ENCODE data around the gene MSI2. TPM values are rescaled to one million over a fixed set of nuclear protein-coding genes. Genes with fewer than 3 reads are reported as not detected.

The MSI2 gene
- total and polyA plus RNA-seq, 2 donors (not counting 3 experiments of a cell fraction or from before 2014, with no cell fraction given): 20.9 to 59.3 TPM

DNA sequence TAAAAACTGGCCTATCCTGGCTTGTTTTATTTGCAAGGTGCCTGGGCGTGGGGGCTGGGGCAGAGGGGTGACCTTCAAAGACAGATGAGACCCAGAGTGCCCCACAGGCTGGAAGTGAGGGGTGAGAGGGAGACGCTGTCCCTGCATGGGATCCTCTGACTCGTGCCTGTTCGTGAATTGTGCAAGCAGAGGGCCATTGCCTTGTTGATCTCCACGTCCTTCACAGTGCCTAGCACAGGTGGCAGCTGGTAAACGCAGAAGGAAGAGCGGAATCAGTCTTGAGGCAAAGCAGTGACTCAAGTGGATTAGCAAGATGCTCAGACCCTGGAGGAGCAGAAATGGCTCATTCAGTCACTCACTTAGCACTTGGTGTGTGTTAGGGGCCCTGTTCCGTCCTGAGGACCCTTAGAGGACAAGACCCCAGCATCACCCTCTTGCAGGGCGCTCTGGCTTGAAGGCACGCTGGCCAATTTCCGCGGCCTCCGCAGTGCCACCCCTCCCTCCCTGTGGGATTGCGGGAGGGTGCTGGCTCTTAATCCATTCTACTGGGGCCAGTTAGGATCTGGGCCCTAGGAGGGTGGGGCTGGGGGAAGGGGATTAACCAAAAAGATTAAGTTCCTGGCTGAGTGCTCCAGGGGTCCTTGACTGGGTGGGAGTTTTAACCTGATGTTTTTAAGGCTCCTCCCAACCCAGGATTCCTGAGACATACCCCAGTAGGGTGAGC, 337.6 kb downstream of the MSI2 start:
- no peak overlapping the region for H3K4me2 ChIP-seq (ENCODE audit: insufficient read depth, low read length)
- BruUV-seq (replicated peaks): no TSS peak

More for the DNA sequence above, 337.6 kb downstream of the MSI2 start:
- no peaks in the 10 kb centered on the region for H3K4me1 ChIP-seq (ENCODE audit: control insufficient read depth, extremely low read depth, insufficient read depth, low read length)
- POLR2A ChIA-PET: no interaction called here
- H3K79me2 ChIP-seq (ENCODE audit: control insufficient read depth, insufficient read depth, low read length): no peaks in the 10 kb centered on the region
- TF ChIP-seq, protein P1, sequence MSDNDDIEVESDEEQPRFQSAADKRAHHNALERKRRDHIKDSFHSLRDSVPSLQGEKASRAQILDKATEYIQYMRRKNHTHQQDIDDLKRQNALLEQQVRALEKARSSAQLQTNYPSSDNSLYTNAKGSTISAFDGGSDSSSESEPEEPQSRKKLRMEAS (IDR thresholded peaks at IDR 0.05; ENCODE audit: insufficient read depth, insufficient read length): no peak
- TF ChIP-seq, protein P2, sequence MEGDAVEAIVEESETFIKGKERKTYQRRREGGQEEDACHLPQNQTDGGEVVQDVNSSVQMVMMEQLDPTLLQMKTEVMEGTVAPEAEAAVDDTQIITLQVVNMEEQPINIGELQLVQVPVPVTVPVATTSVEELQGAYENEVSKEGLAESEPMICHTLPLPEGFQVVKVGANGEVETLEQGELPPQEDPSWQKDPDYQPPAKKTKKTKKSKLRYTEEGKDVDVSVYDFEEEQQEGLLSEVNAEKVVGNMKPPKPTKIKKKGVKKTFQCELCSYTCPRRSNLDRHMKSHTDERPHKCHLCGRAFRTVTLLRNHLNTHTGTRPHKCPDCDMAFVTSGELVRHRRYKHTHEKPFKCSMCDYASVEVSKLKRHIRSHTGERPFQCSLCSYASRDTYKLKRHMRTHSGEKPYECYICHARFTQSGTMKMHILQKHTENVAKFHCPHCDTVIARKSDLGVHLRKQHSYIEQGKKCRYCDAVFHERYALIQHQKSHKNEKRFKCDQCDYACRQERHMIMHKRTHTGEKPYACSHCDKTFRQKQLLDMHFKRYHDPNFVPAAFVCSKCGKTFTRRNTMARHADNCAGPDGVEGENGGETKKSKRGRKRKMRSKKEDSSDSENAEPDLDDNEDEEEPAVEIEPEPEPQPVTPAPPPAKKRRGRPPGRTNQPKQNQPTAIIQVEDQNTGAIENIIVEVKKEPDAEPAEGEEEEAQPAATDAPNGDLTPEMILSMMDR (IDR thresholded peaks at IDR 0.05; ENCODE audit: extremely low read depth in 1 of 2, insufficient read depth in 1 of 2, low read depth in 1 of 2, low read length in 2 of 2): no peak
- TF ChIP-seq EZH2 (IDR thresholded peaks at IDR 0.05; ENCODE audit: borderline replicate concordance, low read depth, low read length, severe bottlenecking) (no peak), GATA2 (IDR thresholded peaks at IDR 0.05; ENCODE audit: insufficient read depth, insufficient read length, low read depth, low read length) (no peak), POLR2AphosphoS5 (IDR thresholded peaks at IDR 0.05; ENCODE audit: insufficient read depth, low read depth, low read length) (no peak), POLR2A (IDR thresholded peaks at IDR 0.05; ENCODE audit: low read depth, low read length) (no peak)
- CTCF ChIA-PET: interaction anchor here (0.6 to 4.6 kb wide), 6 partner anchors 31 to 351 kb away, joined by 3 to 31 read pairs (median 4); no protein-coding TSS in a partner anchor
- peaks cover 7 to 14% of the 10 kb centered on the region in 2 experiments for H3K27me3 ChIP-seq (ENCODE audit: control insufficient read depth in 2 of 2, insufficient read depth in 2 of 2, low read length in 2 of 2)
- dilution Hi-C loops (cut with MboI; ENCODE audit: extremely low pct_ligation_motif_present, low sequenced_read_pairs): no loop called here
- H3K9me1 ChIP-seq (replicated peaks; ENCODE audit: control insufficient read depth, extremely low read depth, insufficient read depth, low read length): no peaks in the 10 kb centered on the region
- DNase-seq (ENCODE audit: low read depth, low spot score) (no peak), FAIRE-seq (no peak)
- peaks cover 4% of the 10 kb centered on the region for H4K20me1 ChIP-seq (replicated peaks; ENCODE audit: control insufficient read depth, extremely low read depth, insufficient read depth, low read length)
- H3K9ac ChIP-seq (replicated peaks; ENCODE audit: extremely low read depth, insufficient read depth, low read length): no peak overlapping the region
- no peak overlapping the region for H3K27ac ChIP-seq (ENCODE audit: insufficient read depth, low read depth, low read length)
- intact Hi-C loops (cut with micrococcal nuclease): no loop called here
- H3K4me3 ChIP-seq (replicated peaks in 1 of 3; ENCODE audit: insufficient read depth in 1 of 3, low read depth in 1 of 3, low read length in 3 of 3): no peak overlapping the region
- H3K36me3 ChIP-seq (ENCODE audit: control insufficient read depth in 2 of 2, extremely low read depth in 1 of 2, insufficient read depth in 2 of 2, low read length in 2 of 2): no peaks in the 10 kb centered on the region
- no peak overlapping the region for H2AFZ ChIP-seq (ENCODE audit: low read depth, low read length)
- H3K9me3 ChIP-seq (replicated peaks; ENCODE audit: control insufficient read depth, insufficient read depth, low read length): no peaks in the 10 kb centered on the region

All from endothelial cell of umbilical vein (primary cell).